H9 (cell line): ENCODE results near the gene KLHL10. TPM values are rescaled to one million over a fixed set of nuclear protein-coding genes. Genes with fewer than 3 reads are reported as not detected.
"Not testable (repeated sequence)": the region's sequence is repeated elsewhere in the genome, so short reads cannot be mapped to it uniquely, and the experiment has no call there.

Experiments
- DNase-seq: peaks from one replicate; pipeline ENCODE4 v3.0.0-alpha.2; 2017
- H2AFZ ChIP-seq: one replicate; pipeline ENCODE4 v1.6.1; 2013; ENCODE audit warnings: mild to moderate bottlenecking, low read length, control low read depth, moderate library complexity
- H2AK5ac ChIP-seq: 2 replicates; pipeline ENCODE4 v1.6.1; 2013; ENCODE audit warnings: low read length, control low read depth, mixed read lengths; ENCODE audit not compliant: insufficient read length
- H2BK120ac ChIP-seq: one replicate; pipeline ENCODE4 v1.6.1; 2013; ENCODE audit warnings: low read depth, mild to moderate bottlenecking, low read length, control low read depth, inconsistent platforms; ENCODE audit not compliant: poor library complexity, severe bottlenecking
- H2BK12ac ChIP-seq: 2 replicates; pipeline ENCODE4 v1.6.1; 2013; ENCODE audit warnings: low read length, control low read depth, mixed read lengths, low read depth; ENCODE audit not compliant: insufficient read length
- H2BK15ac ChIP-seq: 2 replicates; pipeline ENCODE4 v1.6.1; 2013; ENCODE audit warnings: low read depth, low read length, control low read depth
- H2BK20ac ChIP-seq: one replicate; pipeline ENCODE4 v1.6.1; 2013; ENCODE audit warnings: low read depth, mild to moderate bottlenecking, low read length, control low read depth, inconsistent platforms; ENCODE audit not compliant: poor library complexity, severe bottlenecking
- H2BK5ac ChIP-seq: 2 replicates; pipeline ENCODE4 v1.6.1; 2013; ENCODE audit warnings: low read length, control low read depth, mixed read lengths; ENCODE audit not compliant: insufficient read length
- H3K14ac ChIP-seq: 2 replicates; pipeline ENCODE4 v1.6.1; 2013; ENCODE audit warnings: low read length, control low read depth; ENCODE audit not compliant: insufficient read depth
- H3K18ac ChIP-seq: 2 replicates; pipeline ENCODE4 v1.6.1; 2013; ENCODE audit warnings: low read depth, mild to moderate bottlenecking, mixed read lengths, low read length, control low read depth; ENCODE audit not compliant: insufficient read length
- H3K23ac ChIP-seq: 2 replicates; pipeline ENCODE4 v1.6.1; 2013; ENCODE audit warnings: low read length, control low read depth, mixed read lengths, low read depth; ENCODE audit not compliant: insufficient read length
- H3K23me2 ChIP-seq: 2 replicates; pipeline ENCODE4 v1.6.1; 2013; ENCODE audit warnings: low read depth, mild to moderate bottlenecking, mixed read lengths, low read length, control low read depth; ENCODE audit not compliant: insufficient read length, poor library complexity, severe bottlenecking
- H3K27ac ChIP-seq: 2 replicates; pipeline ENCODE4 v1.5.1; 2013; ENCODE audit warnings: low read length, control low read depth, mixed read lengths, low read depth; ENCODE audit not compliant: insufficient read length
- H3K27me3 ChIP-seq: 2 replicates; pipeline ENCODE4 v1.6.1; 2013; ENCODE audit warnings: low read length, control low read depth, inconsistent platforms; ENCODE audit not compliant: insufficient read depth
- H3K4ac ChIP-seq: 2 replicates; pipeline ENCODE4 v1.6.1; 2013; ENCODE audit warnings: low read depth, mild to moderate bottlenecking, control low read depth, inconsistent platforms, low read length, moderate library complexity
- H3K4me1 ChIP-seq: 2 replicates; pipeline ENCODE4 v1.6.1; 2013; ENCODE audit warnings: low read length, control low read depth, inconsistent platforms; ENCODE audit not compliant: insufficient read depth
- H3K4me2 ChIP-seq: 2 replicates; pipeline ENCODE4 v1.6.1; 2013; ENCODE audit warnings: low read length, control low read depth, mixed read lengths; ENCODE audit not compliant: insufficient read length, insufficient read depth
- H3K56ac ChIP-seq: 2 replicates; pipeline ENCODE4 v1.6.1; 2013; ENCODE audit warnings: low read depth, mild to moderate bottlenecking, mixed read lengths, low read length, control low read depth; ENCODE audit not compliant: insufficient read length
- H3K79me1 ChIP-seq: 2 replicates; pipeline ENCODE4 v1.6.1; 2013; ENCODE audit warnings: low read depth, mild to moderate bottlenecking, moderate library complexity, low read length, control low read depth, inconsistent platforms; ENCODE audit not compliant: insufficient read depth, poor library complexity, severe bottlenecking
- H3K79me2 ChIP-seq: 2 replicates; pipeline ENCODE4 v1.6.1; 2013; ENCODE audit warnings: low read length, control low read depth, inconsistent platforms; ENCODE audit not compliant: insufficient read depth
- H3K9ac ChIP-seq: 2 replicates; pipeline ENCODE4 v1.6.1; 2013; ENCODE audit warnings: low read length, control low read depth, mixed read lengths; ENCODE audit not compliant: insufficient read length; ENCODE audit errors: extremely low read depth
- H3K9me3 ChIP-seq: one replicate; pipeline ENCODE4 v1.6.1; 2013; ENCODE audit warnings: low read depth, low read length, inconsistent platforms; ENCODE audit not compliant: control insufficient read depth
- H3T11ph ChIP-seq: one replicate; pipeline ENCODE4 v1.6.1; 2013; ENCODE audit warnings: mild to moderate bottlenecking, low read length, control low read depth, inconsistent platforms
- H4K20me1 ChIP-seq: one replicate; pipeline ENCODE4 v1.6.1; 2013; ENCODE audit not compliant: control insufficient read depth, insufficient read length, insufficient read depth
- H4K5ac ChIP-seq: 2 replicates; pipeline ENCODE4 v1.6.1; 2013; ENCODE audit warnings: low read depth, mild to moderate bottlenecking, mixed read lengths, low read length, control low read depth; ENCODE audit not compliant: insufficient read length
- H4K8ac ChIP-seq: replicated peaks from 2 replicates; pipeline ENCODE4 v1.6.1; 2013; ENCODE audit warnings: low read length, control low read depth, mixed read lengths, low read depth; ENCODE audit not compliant: insufficient read length
- H4K91ac ChIP-seq: 2 replicates; pipeline ENCODE4 v1.6.1; 2013; ENCODE audit warnings: low read depth, mild to moderate bottlenecking, moderate library complexity, mixed read lengths, low read length, control low read depth; ENCODE audit not compliant: insufficient read length
- H3K27ac Mint-ChIP-seq, 3 experiments: 2 replicates in 2 of 3; 3 replicates in 1 of 3; pipeline ENCODE4 v1.8.0; 2020 to 2021; ENCODE audit warnings: mixed read lengths in 3 of 3, mild to moderate bottlenecking in 1 of 3, moderate library complexity in 1 of 3
- H3K27me3 Mint-ChIP-seq: 2 replicates; pipeline ENCODE4 v1.8.0; 2021; ENCODE audit warnings: low read depth, mild to moderate bottlenecking, moderate library complexity, mixed read lengths
- H3K36me3 Mint-ChIP-seq, 3 experiments: 2 replicates in 2 of 3; 3 replicates in 1 of 3; pipeline ENCODE4 v1.8.0; 2020 to 2021; ENCODE audit warnings: low read depth in 3 of 3, mixed read lengths in 3 of 3; ENCODE audit not compliant: insufficient read depth in 1 of 3
- H3K4me1 Mint-ChIP-seq, 2 experiments: 2 replicates each; pipeline ENCODE4 v1.8.0; 2020; ENCODE audit warnings: mixed read lengths in 2 of 2
- H3K4me3 Mint-ChIP-seq, 2 experiments: 2 replicates in 1 of 2; 3 replicates in 1 of 2; pipeline ENCODE4 v1.8.0; 2020 to 2021; ENCODE audit warnings: mild to moderate bottlenecking in 2 of 2, mixed read lengths in 2 of 2, moderate library complexity in 1 of 2
- H3K9me3 Mint-ChIP-seq, 2 experiments: 2 replicates in 1 of 2; 3 replicates in 1 of 2; pipeline ENCODE4 v1.8.0; 2020; ENCODE audit warnings: mild to moderate bottlenecking in 2 of 2, mixed read lengths in 2 of 2, moderate library complexity in 1 of 2
- CTCF ChIP-seq: fragments of 200-600 bp; sonication (generic); conservative IDR thresholded peaks from 3 replicates; pipeline ENCODE4 v1.8.0; 2021; ENCODE audit warnings: antibody characterized with exemption, mild to moderate bottlenecking
- WGBS: extraction: QIAGEN DNeasy Blood & Tissue Kit; methylation state at CpG from one replicate; pipeline ENCODE4 v1.1.7; 2013; ENCODE audit warnings: missing lambda C conversion rate, low lambda C conversion rate, mixed read lengths; ENCODE audit not compliant: insufficient read length; ENCODE audit errors: extremely low coverage; 5-methylcytosine and 5-hydroxymethylcytosine counted together
- total RNA-seq: library from RNA; stranded (reverse); gene quantifications from 2 replicates; pipeline ENCODE4 v1.2.1, GENCODE V29; 2021

Gene KLHL10
- total RNA-seq, 1 experiment from 2014 or later: 0.46 TPM

- no peaks in the 10 kb centered on the region for H3K23me2 ChIP-seq
- H3K9me3 Mint-ChIP-seq: no peaks in the 10 kb centered on the region
Observed at GRCh38 chr17:41825175-41825845, 12.3 kb upstream of the KLHL10 start.

GRCh38 chr17:41829961-41830360, 7.7 kb upstream of the KLHL10 start:
- H3K4me2 ChIP-seq, H3K27ac Mint-ChIP-seq, H3K14ac ChIP-seq, H3K79me2 ChIP-seq, H3K79me1 ChIP-seq, H2AK5ac ChIP-seq, H4K5ac ChIP-seq, H2BK120ac ChIP-seq, H2BK12ac ChIP-seq, H2BK15ac ChIP-seq, H2BK5ac ChIP-seq, DNase-seq, H3K23ac ChIP-seq, H3T11ph ChIP-seq, H3K9me3 Mint-ChIP-seq, H2BK20ac ChIP-seq, H3K18ac ChIP-seq, H2AFZ ChIP-seq, H3K56ac ChIP-seq, H4K20me1 ChIP-seq, H3K4me1 ChIP-seq, H3K23me2 ChIP-seq, H3K27me3 ChIP-seq, H3K9me3 ChIP-seq, H3K4me3 Mint-ChIP-seq, H3K4me1 Mint-ChIP-seq, H3K27me3 Mint-ChIP-seq, H3K27ac ChIP-seq, H3K9ac ChIP-seq, H3K4ac ChIP-seq, H4K8ac ChIP-seq, H4K91ac ChIP-seq: not testable (repeated sequence)
- no CpG with 5 or more reads among the region's 10 CpGs for WGBS
- H3K36me3 Mint-ChIP-seq: peaks cover 34 to 71% (median 68%) of the 10 kb centered on the region in 3 experiments; a peak in 6 of 7 replicates

More at GRCh38 chr17:41825175-41825845, 12.3 kb upstream of the KLHL10 start:
- Histone ChIP-seq H3K56ac (no peak overlapping the region), H4K5ac (no peak overlapping the region), H2BK120ac (no peak overlapping the region), H3K4me2 (no peak overlapping the region), H2AK5ac (no peak overlapping the region), H4K91ac (no peak overlapping the region), H3K79me1 (no peaks in the 10 kb centered on the region), H4K20me1 (no peaks in the 10 kb centered on the region), H3K14ac (no peak overlapping the region), H3T11ph (no peak overlapping the region), H3K9me3 (no peaks in the 10 kb centered on the region), H3K23ac (no peak overlapping the region), H2BK20ac (no peak overlapping the region), H3K27me3 (no peaks in the 10 kb centered on the region), H3K9ac (no peak overlapping the region), H3K79me2 (no peaks in the 10 kb centered on the region), H3K4me1 (no peaks in the 10 kb centered on the region), H2BK5ac (no peak overlapping the region), H2BK15ac (no peak overlapping the region), H4K8ac (no peak overlapping the region), H3K27ac (no peak overlapping the region), H3K4ac (no peak overlapping the region), H2BK12ac (no peak overlapping the region), H3K18ac (no peak overlapping the region), H2AFZ (no peak overlapping the region)
- TF ChIP-seq CTCF: no peak
- WGBS: no CpG with 5 or more reads among the region's 19 CpGs
- no peak overlapping the region for H3K4me3 Mint-ChIP-seq
- H3K27ac Mint-ChIP-seq: no peak overlapping the region
- peaks cover 24 to 60% (median 57%) of the 10 kb centered on the region in 3 experiments; a peak in 6 of 7 replicates for H3K36me3 Mint-ChIP-seq
- DNase-seq: no peak
- H3K4me1 Mint-ChIP-seq: peaks cover 2 to 5% of the 10 kb centered on the region in 2 experiments; a peak in 2 of 4 replicates
- no peaks in the 10 kb centered on the region for H3K27me3 Mint-ChIP-seq
